22Rv1 (cell line): ENCODE results near the gene TESK2.

ENCODE experiments used
- CTCF ChIP-seq: fragments of 450-650 bp; IDR thresholded peaks from 2 replicates; pipeline ENCODE4 v1.5.1; 2017; ENCODE audit warnings: mild to moderate bottlenecking
- ZFX ChIP-seq: fragments of 450-650 bp; IDR thresholded peaks from 2 replicates; pipeline ENCODE4 v1.6.1; 2017; ENCODE audit warnings: antibody characterized with exemption, borderline replicate concordance

GRCh38 chr1:45491487-45492260 is 711 bp upstream of the TESK2 start:
- TF ChIP-seq CTCF (no peak), ZFX (no peak)
